Measurements from ENCODE around the gene STKLD1. TPM values are rescaled to one million over a fixed set of nuclear protein-coding genes. Genes with fewer than 3 reads are reported as not detected.
A peak's percentile ranks its signal among the peaks of the same experiment; 100 is the strongest.

The STKLD1 gene
- total and polyA plus RNA-seq, 9 of the 15 experiments (the other 6 are each of a cell fraction or from before 2014, with no cell fraction given), result 0.10 to 0.65 (median 0.33) TPM; not detected in 2

DNA sequence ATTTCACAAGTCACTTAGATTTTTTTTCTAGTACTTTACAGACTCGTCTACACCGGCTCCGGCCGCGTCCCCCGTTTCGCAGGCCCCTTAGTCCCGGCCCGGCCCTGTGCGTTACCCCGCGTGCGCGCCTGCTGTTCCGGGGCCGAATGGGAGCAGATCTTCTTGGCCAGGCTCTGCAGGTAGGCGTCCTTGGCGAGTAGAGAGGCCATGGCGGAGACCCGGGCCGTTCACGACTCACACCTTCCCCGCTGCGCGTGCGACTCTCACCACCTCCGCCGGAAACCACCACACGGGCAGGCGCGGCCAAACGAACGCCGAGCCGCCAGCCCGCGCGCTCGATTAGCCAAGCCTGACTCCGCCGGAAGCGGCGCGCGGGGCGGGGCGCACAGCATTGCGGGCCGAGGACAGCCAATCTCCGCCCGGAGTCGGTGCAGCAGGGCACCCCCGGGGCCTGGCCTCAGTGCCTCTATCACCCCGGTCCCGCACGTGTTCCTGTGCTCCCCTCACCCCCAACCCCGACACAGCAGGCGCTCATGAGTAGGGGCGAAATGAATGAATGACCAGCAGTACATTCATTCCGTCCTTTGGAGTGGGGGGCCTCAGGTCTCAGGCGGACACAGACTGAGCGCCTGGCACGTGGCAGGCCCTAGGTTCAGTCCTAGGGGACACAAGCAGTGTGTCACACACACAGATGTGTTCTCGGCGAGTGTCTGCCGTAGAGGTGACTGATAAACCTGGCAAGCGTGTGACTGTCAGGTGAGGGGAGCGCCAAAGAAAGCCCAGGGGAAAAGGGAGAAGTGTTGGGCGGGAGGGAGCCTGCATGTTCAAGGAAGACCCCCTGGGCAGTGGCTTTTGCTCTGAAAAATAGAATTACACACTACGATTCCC, 40.0 kb upstream of the STKLD1 start, which contains the start of gene SURF6 (continued):
- TF ChIP-seq, protein P1, sequence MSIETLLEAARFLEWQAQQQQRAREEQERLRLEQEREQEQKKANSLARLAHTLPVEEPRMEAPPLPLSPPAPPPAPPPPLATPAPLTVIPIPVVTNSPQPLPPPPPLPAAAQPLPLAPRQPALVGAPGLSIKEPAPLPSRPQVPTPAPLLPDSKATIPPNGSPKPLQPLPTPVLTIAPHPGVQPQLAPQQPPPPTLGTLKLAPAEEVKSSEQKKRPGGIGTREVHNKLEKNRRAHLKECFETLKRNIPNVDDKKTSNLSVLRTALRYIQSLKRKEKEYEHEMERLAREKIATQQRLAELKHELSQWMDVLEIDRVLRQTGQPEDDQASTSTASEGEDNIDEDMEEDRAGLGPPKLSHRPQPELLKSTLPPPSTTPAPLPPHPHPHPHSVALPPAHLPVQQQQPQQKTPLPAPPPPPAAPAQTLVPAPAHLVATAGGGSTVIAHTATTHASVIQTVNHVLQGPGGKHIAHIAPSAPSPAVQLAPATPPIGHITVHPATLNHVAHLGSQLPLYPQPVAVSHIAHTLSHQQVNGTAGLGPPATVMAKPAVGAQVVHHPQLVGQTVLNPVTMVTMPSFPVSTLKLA (conservative IDR thresholded peaks at IDR 0.05), result peak; percentile 96 to 98
- TF ChIP-seq ELF4 (CRISPR knock-in tag; IDR thresholded peaks at IDR 0.05) (peak; percentile 3; the same call in 1 of the 2 replicates), MTA1 (IDR thresholded peaks at IDR 0.05; ENCODE audit: borderline replicate concordance) (no peak), FOXJ2 (tag; IDR thresholded peaks at IDR 0.05) (no peak), POLR2AphosphoS2 (IDR thresholded peaks at IDR 0.05; ENCODE audit: low read length) (peak; percentile 96; the same call in 1 of the 2 replicates), ZNF561 (CRISPR knock-in tag; conservative IDR thresholded peaks at IDR 0.05) (no peak), NEUROD1 (IDR thresholded peaks at IDR 0.05; ENCODE audit: borderline replicate concordance, low read depth, low read length, partially characterized antibody) (peak; percentile 78), GATA2 (CRISPR knock-in tag; IDR thresholded peaks at IDR 0.05) (no peak), PHB (CRISPR knock-in tag; IDR thresholded peaks at IDR 0.05) (no peak), ZNF324 (CRISPR knock-in tag; IDR thresholded peaks at IDR 0.05) (no peak), SRSF9 (IDR thresholded peaks at IDR 0.05; ENCODE audit: borderline replicate concordance, low read depth, low read length) (no peak), ETV5 (CRISPR knock-in tag; IDR thresholded peaks at IDR 0.05; ENCODE audit: low read depth) (peak; percentile 99), ZNF445 (CRISPR knock-in tag; IDR thresholded peaks at IDR 0.05; ENCODE audit: low read depth) (0 out of 2 replicates have a peak, but pooled peaks have one; percentile 57), MECOM (CRISPR knock-in tag; IDR thresholded peaks at IDR 0.05) (no peak), ZNF165 (CRISPR knock-in tag; IDR thresholded peaks at IDR 0.05; ENCODE audit: borderline replicate concordance) (0 out of 2 replicates have a peak, but pooled peaks have one; percentile 51), CBFB (CRISPR knock-in tag; IDR thresholded peaks at IDR 0.05) (peak; percentile 94; the same call in 1 of the 2 replicates), SIX5 (IDR thresholded peaks at IDR 0.05; ENCODE audit: borderline replicate concordance in 1 of 2, insufficient read depth in 1 of 2, low read depth in 1 of 2, low read length in 2 of 2) (peak in 1 of 2 experiments; percentile 28; a peak in 1 of 4 replicates), JUNB (CRISPR knock-in tag; conservative IDR thresholded peaks at IDR 0.05) (no peak), BHLHE40 (IDR thresholded peaks at IDR 0.05; ENCODE audit: low read length) (peak; percentile 94), NBN (IDR thresholded peaks at IDR 0.05; ENCODE audit: low read depth) (no peak), SMARCB1 (IDR thresholded peaks at IDR 0.05; ENCODE audit: insufficient read length, low read depth) (no peak)
- TF ChIP-seq, protein P2, sequence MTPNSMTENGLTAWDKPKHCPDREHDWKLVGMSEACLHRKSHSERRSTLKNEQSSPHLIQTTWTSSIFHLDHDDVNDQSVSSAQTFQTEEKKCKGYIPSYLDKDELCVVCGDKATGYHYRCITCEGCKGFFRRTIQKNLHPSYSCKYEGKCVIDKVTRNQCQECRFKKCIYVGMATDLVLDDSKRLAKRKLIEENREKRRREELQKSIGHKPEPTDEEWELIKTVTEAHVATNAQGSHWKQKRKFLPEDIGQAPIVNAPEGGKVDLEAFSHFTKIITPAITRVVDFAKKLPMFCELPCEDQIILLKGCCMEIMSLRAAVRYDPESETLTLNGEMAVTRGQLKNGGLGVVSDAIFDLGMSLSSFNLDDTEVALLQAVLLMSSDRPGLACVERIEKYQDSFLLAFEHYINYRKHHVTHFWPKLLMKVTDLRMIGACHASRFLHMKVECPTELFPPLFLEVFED (CRISPR knock-in tag; conservative IDR thresholded peaks at IDR 0.05), result no peak
- TF ChIP-seq, protein P3, sequence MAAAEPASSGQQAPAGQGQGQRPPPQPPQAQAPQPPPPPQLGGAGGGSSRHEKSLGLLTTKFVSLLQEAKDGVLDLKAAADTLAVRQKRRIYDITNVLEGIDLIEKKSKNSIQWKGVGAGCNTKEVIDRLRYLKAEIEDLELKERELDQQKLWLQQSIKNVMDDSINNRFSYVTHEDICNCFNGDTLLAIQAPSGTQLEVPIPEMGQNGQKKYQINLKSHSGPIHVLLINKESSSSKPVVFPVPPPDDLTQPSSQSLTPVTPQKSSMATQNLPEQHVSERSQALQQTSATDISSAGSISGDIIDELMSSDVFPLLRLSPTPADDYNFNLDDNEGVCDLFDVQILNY (CRISPR knock-in tag; IDR thresholded peaks at IDR 0.05), result no peak
- TF ChIP-seq, protein P4, sequence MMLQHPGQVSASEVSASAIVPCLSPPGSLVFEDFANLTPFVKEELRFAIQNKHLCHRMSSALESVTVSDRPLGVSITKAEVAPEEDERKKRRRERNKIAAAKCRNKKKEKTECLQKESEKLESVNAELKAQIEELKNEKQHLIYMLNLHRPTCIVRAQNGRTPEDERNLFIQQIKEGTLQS (IDR thresholded peaks at IDR 0.05), result no peak
- TF ChIP-seq, protein P4 (CRISPR knock-in tag; conservative IDR thresholded peaks at IDR 0.05), result no peak; the same call in 1 of the 2 replicates

All from K562 (cell line).